Breast epithelium (tissue), 4 donors: ENCODE data around the gene DLK1. TPM values are rescaled to one million over a fixed set of nuclear protein-coding genes. Genes with fewer than 3 reads are reported as not detected.
A peak's percentile ranks its signal among the peaks of the same experiment; 100 is the strongest.

Experiments used
- DNase-seq, 2 donors: peaks; one replicate each; pipeline ENCODE4 v3.0.0-alpha.2; 2019; ENCODE audit warnings: low spot score in 2 of 2
- H3K27ac ChIP-seq, 2 donors: fragments of 200-600 bp; sonication (generic) in 1 of 2; one replicate each; pipeline ENCODE4 v1.5.1; 2016 to 2019; ENCODE audit warnings: mild to moderate bottlenecking in 1 of 2
- H3K27me3 ChIP-seq, 2 donors: fragments of 200-600 bp; sonication (generic) in 1 of 2; one replicate each; pipeline versions ENCODE4 v1.5.1 to v1.6.0; 2017 to 2019; ENCODE audit warnings: control low read depth in 1 of 2, mild to moderate bottlenecking in 1 of 2
- H3K36me3 ChIP-seq: fragments of 200-600 bp; one replicate; pipeline ENCODE4 v1.5.1; 2019
- H3K4me1 ChIP-seq, 2 donors: fragments of 200-600 bp; sonication (generic); one replicate each; pipeline ENCODE4 v1.5.1; 2016 to 2019; ENCODE audit warnings: control low read depth in 1 of 2
- H3K4me3 ChIP-seq, 3 donors: fragments of 200-600 bp; sonication (generic); 1 replicate in 2 of 3; 2 replicates in 1 of 3; pipeline ENCODE4 v1.5.1; 2016 to 2019; ENCODE audit warnings: mild to moderate bottlenecking in 3 of 3, moderate library complexity in 2 of 3
- H3K9me3 ChIP-seq, 2 donors: fragments of 200-600 bp; sonication (generic) in 1 of 2; one replicate each; pipeline ENCODE4 v1.5.1; 2016 to 2019; ENCODE audit warnings: control low read depth in 1 of 2
- CTCF ChIP-seq, 3 donors: fragments of 450-650 bp; IDR thresholded peaks; one replicate each; pipeline ENCODE4 v1.5.1; 2016 to 2017; ENCODE audit warnings: antibody characterized with exemption in 3 of 3, mild to moderate bottlenecking in 3 of 3, moderate library complexity in 3 of 3
- POLR2A ChIP-seq: fragments of 450-650 bp; IDR thresholded peaks from one replicate; pipeline ENCODE4 v1.6.1; 2016; ENCODE audit warnings: antibody characterized with exemption, mild to moderate bottlenecking, moderate library complexity
- POLR2AphosphoS5 ChIP-seq, 3 donors: sonication (generic); formaldehyde crosslinking; IDR thresholded peaks; one replicate each; pipeline ENCODE4 v1.6.1; 2017; ENCODE audit warnings: antibody characterized with exemption in 3 of 3
- intact Hi-C: fragments of 100-400 bp; cut with DNase I; formaldehyde crosslinking; loops from one replicate; pipeline ENCODE4 v1.15.1; 2023; ENCODE audit warnings: low total_unique reads
- total RNA-seq, 3 donors: library from RNA; depleted of rRNA; stranded (reverse); fragments of >200 nt; gene quantifications; one replicate each; pipeline ENCODE4 v1.1.0, GENCODE V29; 2016

The DLK1 gene
- total RNA-seq, 3 donors from 2014 or later = 1.2 to 5.2 TPM; not detected in 1

- intact Hi-C loops = no loop called here
- Histone ChIP-seq H3K27me3 (peaks cover 0 to 18% of the 10 kb centered on the region in 2 donors), H3K9me3 (no peaks in the 10 kb centered on the region), H3K4me3 (no peak overlapping the region), H3K36me3 (no peaks in the 10 kb centered on the region), H3K4me1 (no peaks in the 10 kb centered on the region), H3K27ac (no peak overlapping the region)
- TF ChIP-seq POLR2A = no peak
- no peak for TF ChIP-seq POLR2AphosphoS5 (IDR thresholded peaks at IDR 0.05)
- no peak for DNase-seq
Measured at GRCh38 chr14:100688598-100689461, 37.9 kb upstream of the DLK1 start.

- intact Hi-C loops = no loop called here
- Histone ChIP-seq H3K27me3 (peaks cover 0 to 20% of the 10 kb centered on the region in 2 donors), H3K27ac (no peak overlapping the region), H3K4me3 (no peak overlapping the region), H3K4me1 (no peaks in the 10 kb centered on the region), H3K9me3 (no peaks in the 10 kb centered on the region), H3K36me3 (no peaks in the 10 kb centered on the region)
- no peak for DNase-seq
- TF ChIP-seq CTCF (IDR thresholded peaks at IDR 0.05) (no peak), POLR2A (no peak), POLR2AphosphoS5 (IDR thresholded peaks at IDR 0.05) (no peak)
Measured at GRCh38 chr14:100690672-100691071, 36.0 kb upstream of the DLK1 start.

- peaks cover 0 to 20% of the 10 kb centered on the region in 2 donors for H3K27me3 ChIP-seq
- intact Hi-C loops = no loop called here
- H3K4me1 ChIP-seq = no peaks in the 10 kb centered on the region
- no peak overlapping the region for H3K27ac ChIP-seq
- TF ChIP-seq POLR2AphosphoS5 (IDR thresholded peaks at IDR 0.05) (no peak), CTCF (IDR thresholded peaks at IDR 0.05) (no peak), POLR2A (no peak)
- no peaks in the 10 kb centered on the region for H3K9me3 ChIP-seq
- no peak for DNase-seq
- H3K36me3 ChIP-seq = no peaks in the 10 kb centered on the region
- no peak overlapping the region for H3K4me3 ChIP-seq
Measured at GRCh38 chr14:100691395-100692056, 35.2 kb upstream of the DLK1 start.

GRCh38 chr14:100692256-100692655 lies 34.4 kb upstream of the DLK1 start:
- no peak for DNase-seq
- H3K9me3 ChIP-seq = no peaks in the 10 kb centered on the region
- TF ChIP-seq POLR2AphosphoS5 (IDR thresholded peaks at IDR 0.05) (no peak), CTCF (IDR thresholded peaks at IDR 0.05) (no peak), POLR2A (no peak)
- intact Hi-C loops = no loop called here
- no peak overlapping the region for H3K27ac ChIP-seq
- H3K4me1 ChIP-seq = no peaks in the 10 kb centered on the region
- H3K36me3 ChIP-seq = no peaks in the 10 kb centered on the region
- no peak overlapping the region for H3K4me3 ChIP-seq
- H3K27me3 ChIP-seq = peaks cover 0 to 20% of the 10 kb centered on the region in 2 donors

- Histone ChIP-seq H3K4me3 (peak overlapping the region in 1 of 3 donors; percentile 11), H3K36me3 (no peaks in the 10 kb centered on the region), H3K27ac (no peak overlapping the region), H3K9me3 (no peaks in the 10 kb centered on the region), H3K4me1 (no peaks in the 10 kb centered on the region), H3K27me3 (peaks cover 0 to 20% of the 10 kb centered on the region in 2 donors)
- no peak for TF ChIP-seq POLR2AphosphoS5 (IDR thresholded peaks at IDR 0.05)
- TF ChIP-seq CTCF (IDR thresholded peaks at IDR 0.05) = no peak
- TF ChIP-seq POLR2A = no peak
- intact Hi-C loops = no loop called here
- DNase-seq = peak in 1 of 2 donors; percentile 38
Measured at GRCh38 chr14:100692859-100693558, 33.7 kb upstream of the DLK1 start.
